K562 (cell line): Measurements from ENCODE around the gene SLC7A8. TPM values are rescaled to one million over a fixed set of nuclear protein-coding genes. Genes with fewer than 3 reads are reported as not detected.
A peak's percentile ranks its signal among the peaks of the same experiment; 100 is the strongest.

Source experiments
- BCOR ChIP-seq: fragments of 450-650 bp; IDR thresholded peaks from 2 replicates; pipeline ENCODE4 v1.6.1; 2016
- CBX8 ChIP-seq: fragments of 200-600 bp; sonication (generic); IDR thresholded peaks from 2 replicates; pipeline ENCODE4 v1.6.1; 2012; ENCODE audit warnings: borderline replicate concordance, mixed run types, low read depth, mild to moderate bottlenecking, moderate library complexity, mixed read lengths, low read length, control low read depth, inconsistent platforms; ENCODE audit not compliant: poor library complexity, severe bottlenecking; ENCODE audit errors: extremely low read depth
- ELF4 ChIP-seq: fragments of 450-650 bp; formaldehyde crosslinking; IDR thresholded peaks from 2 replicates; pipeline ENCODE4 v1.4.0; 2022; ENCODE audit warnings: missing genetic modification characterization
- MEIS2 ChIP-seq: fragments of 450-650 bp; IDR thresholded peaks from 2 replicates; pipeline ENCODE4 v1.6.1; 2014; ENCODE audit warnings: mild to moderate bottlenecking; ENCODE audit not compliant: partially characterized antibody
- MIER1 ChIP-seq: fragments of 450-650 bp; IDR thresholded peaks from 2 replicates; pipeline ENCODE4 v1.6.1; 2016; ENCODE audit warnings: antibody characterized with exemption, mild to moderate bottlenecking, low read depth
- NEUROD1 ChIP-seq: fragments of 150-350 bp; IDR thresholded peaks from 2 replicates; pipeline ENCODE4 v1.6.1; 2014; ENCODE audit warnings: borderline replicate concordance, low read length, low read depth; ENCODE audit not compliant: partially characterized antibody
- PHF8 ChIP-seq: fragments of 200-600 bp; sonication (generic); IDR thresholded peaks from 2 replicates; pipeline ENCODE4 v1.6.1; 2012; ENCODE audit warnings: mixed run types, mild to moderate bottlenecking, inconsistent platforms, low read length, moderate library complexity, borderline replicate concordance
- POLR3G ChIP-seq: IDR thresholded peaks from 2 replicates; pipeline ENCODE4 v1.6.1; 2011; ENCODE audit not compliant: insufficient read length, insufficient replicate concordance; ENCODE audit errors: extremely low read depth
- RHOXF2B ChIP-seq: fragments of 250-450 bp; sonication (Bioruptor Pico); conservative IDR thresholded peaks from 2 replicates; pipeline ENCODE4 v1.5.1; 2021
- TCF7L2 ChIP-seq: fragments of 150-350 bp; IDR thresholded peaks from 2 replicates; pipeline ENCODE4 v1.6.1; 2016; ENCODE audit warnings: low read depth, mild to moderate bottlenecking, low read length, moderate library complexity
- TCFL5 ChIP-seq: fragments of 250-450 bp; sonication (Bioruptor Pico); conservative IDR thresholded peaks from 2 replicates; pipeline ENCODE4 v1.6.1; 2021; ENCODE audit warnings: mild to moderate bottlenecking, moderate library complexity, matching md5 sums
- TEAD1 ChIP-seq, 2 experiments: fragments of 450-650 bp in 1 of 2; sonication (generic) in 1 of 2; formaldehyde crosslinking; IDR thresholded peaks; 2 replicates each; pipeline versions ENCODE4 v1.4.0 to v1.8.0; 2020 to 2022; ENCODE audit warnings: mild to moderate bottlenecking in 2 of 2, missing genetic modification reagents in 1 of 2
- THRAP3 ChIP-seq: fragments of 450-650 bp; IDR thresholded peaks from 2 replicates; pipeline ENCODE4 v1.6.1; 2016; ENCODE audit warnings: mild to moderate bottlenecking, inconsistent platforms, borderline replicate concordance
- ZBTB17 ChIP-seq: fragments of 450-650 bp; formaldehyde crosslinking; IDR thresholded peaks from 2 replicates; pipeline ENCODE4 v1.4.0; 2020; ENCODE audit warnings: mild to moderate bottlenecking
- ZNF124 ChIP-seq: sonication (generic); formaldehyde crosslinking; IDR thresholded peaks from 2 replicates; pipeline ENCODE4 v1.8.1; 2022; ENCODE audit warnings: missing genetic modification reagents
- ZNF175 ChIP-seq: fragments of 200-800 bp; sonication (Bioruptor generic); IDR thresholded peaks from 2 replicates; pipeline ENCODE4 v1.6.1; 2016; ENCODE audit warnings: low read depth, mild to moderate bottlenecking, missing genetic modification characterization, missing compliant biosample characterization
- ZNF77 ChIP-seq: fragments of 250-450 bp; sonication (Bioruptor Pico); IDR thresholded peaks from 2 replicates; pipeline ENCODE4 v1.5.0; 2020
- polyA plus RNA-seq, 8 experiments: library from polyadenylated mRNA; depleted of rRNA in 4 of 8; stranded (reverse) in 5 of 8; unstranded in 3 of 8; fragments of >200 nt; fragmentation: Nextera tagmentation in 2 of 8; fragmentation: Illumina TruSeq in 1 of 8; extraction: Ambion mirVana in 2 of 8; extraction: Trizol in 1 of 8; gene quantifications; 2 replicates each; pipeline versions ENCODE4 v1.2.1 to v1.2.3, GENCODE V29; 2011 to 2014; ENCODE audit warnings: inconsistent platforms in 1 of 8, missing spikeins in 1 of 8
- total RNA-seq, 7 experiments: library from RNA; depleted of rRNA in 6 of 7; stranded (reverse); fragments of >200 nt in 6 of 7; fragmentation: Illumina TruSeq in 2 of 7; extraction: Trizol in 2 of 7; gene quantifications; 2 replicates each; pipeline versions ENCODE4 v1.2.1 to v1.2.3, GENCODE V29; 2011 to 2021; ENCODE audit warnings: low replicate concordance in 1 of 7
- TF ChIP-seq, protein P1 (sequence below): fragments of 450-650 bp; conservative IDR thresholded peaks from 2 replicates; pipeline ENCODE4 v1.6.1; 2016; ENCODE audit warnings: missing genetic modification characterization, low read depth, mild to moderate bottlenecking, control low read depth, missing compliant biosample characterization
- TF ChIP-seq, protein P2 (sequence below): sonication (generic); formaldehyde crosslinking; IDR thresholded peaks from 2 replicates; pipeline ENCODE4 v1.8.1; 2023; ENCODE audit warnings: missing genetic modification reagents, mild to moderate bottlenecking, borderline replicate concordance

Gene SLC7A8
- total and polyA plus RNA-seq, 9 of the 15 experiments (the other 6 are each of a cell fraction or from before 2014, with no cell fraction given), result 2.0 to 33.0 (median 6.0) TPM

DNA sequence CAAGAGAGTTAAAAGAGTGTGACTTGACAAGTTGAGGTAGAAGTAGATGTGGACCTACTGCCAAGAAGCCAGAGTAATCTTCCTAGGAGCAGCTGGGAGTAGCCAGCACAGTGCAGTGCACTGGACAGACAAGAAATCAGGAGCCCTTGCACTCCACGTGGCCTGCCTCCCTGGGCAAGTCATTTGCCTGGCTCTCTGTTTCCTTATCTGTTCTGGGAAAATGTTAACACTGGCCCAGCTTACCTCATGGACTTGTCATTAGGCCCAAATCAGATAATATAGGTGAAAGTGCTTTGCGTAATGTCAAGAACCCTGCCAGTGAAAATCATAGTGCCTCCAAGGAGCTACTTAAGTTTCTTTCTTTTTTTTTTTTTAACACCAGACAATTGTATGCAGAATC lies 19.2 kb downstream of the SLC7A8 start (continued):
- TF ChIP-seq BCOR (no peak), ELF4 (CRISPR knock-in tag) (no peak), ZBTB17 (no peak), RHOXF2B (CRISPR knock-in tag) (no peak), TEAD1 (CRISPR knock-in tag; IDR thresholded peaks at IDR 0.05) (no peak), PHF8 (no peak), CBX8 (no peak), POLR3G (no peak), THRAP3 (no peak), ZNF175 (no peak), MIER1 (no peak), ZNF124 (CRISPR knock-in tag) (no peak), MEIS2 (peak; percentile 68), TCFL5 (CRISPR knock-in tag) (no peak), NEUROD1 (no peak), TCF7L2 (no peak), ZNF77 (CRISPR knock-in tag) (no peak)
- TF ChIP-seq, protein P1, sequence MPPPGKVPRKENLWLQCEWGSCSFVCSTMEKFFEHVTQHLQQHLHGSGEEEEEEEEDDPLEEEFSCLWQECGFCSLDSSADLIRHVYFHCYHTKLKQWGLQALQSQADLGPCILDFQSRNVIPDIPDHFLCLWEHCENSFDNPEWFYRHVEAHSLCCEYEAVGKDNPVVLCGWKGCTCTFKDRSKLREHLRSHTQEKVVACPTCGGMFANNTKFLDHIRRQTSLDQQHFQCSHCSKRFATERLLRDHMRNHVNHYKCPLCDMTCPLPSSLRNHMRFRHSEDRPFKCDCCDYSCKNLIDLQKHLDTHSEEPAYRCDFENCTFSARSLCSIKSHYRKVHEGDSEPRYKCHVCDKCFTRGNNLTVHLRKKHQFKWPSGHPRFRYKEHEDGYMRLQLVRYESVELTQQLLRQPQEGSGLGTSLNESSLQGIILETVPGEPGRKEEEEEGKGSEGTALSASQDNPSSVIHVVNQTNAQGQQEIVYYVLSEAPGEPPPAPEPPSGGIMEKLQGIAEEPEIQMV (tag), result no peak
- TF ChIP-seq, protein P2, sequence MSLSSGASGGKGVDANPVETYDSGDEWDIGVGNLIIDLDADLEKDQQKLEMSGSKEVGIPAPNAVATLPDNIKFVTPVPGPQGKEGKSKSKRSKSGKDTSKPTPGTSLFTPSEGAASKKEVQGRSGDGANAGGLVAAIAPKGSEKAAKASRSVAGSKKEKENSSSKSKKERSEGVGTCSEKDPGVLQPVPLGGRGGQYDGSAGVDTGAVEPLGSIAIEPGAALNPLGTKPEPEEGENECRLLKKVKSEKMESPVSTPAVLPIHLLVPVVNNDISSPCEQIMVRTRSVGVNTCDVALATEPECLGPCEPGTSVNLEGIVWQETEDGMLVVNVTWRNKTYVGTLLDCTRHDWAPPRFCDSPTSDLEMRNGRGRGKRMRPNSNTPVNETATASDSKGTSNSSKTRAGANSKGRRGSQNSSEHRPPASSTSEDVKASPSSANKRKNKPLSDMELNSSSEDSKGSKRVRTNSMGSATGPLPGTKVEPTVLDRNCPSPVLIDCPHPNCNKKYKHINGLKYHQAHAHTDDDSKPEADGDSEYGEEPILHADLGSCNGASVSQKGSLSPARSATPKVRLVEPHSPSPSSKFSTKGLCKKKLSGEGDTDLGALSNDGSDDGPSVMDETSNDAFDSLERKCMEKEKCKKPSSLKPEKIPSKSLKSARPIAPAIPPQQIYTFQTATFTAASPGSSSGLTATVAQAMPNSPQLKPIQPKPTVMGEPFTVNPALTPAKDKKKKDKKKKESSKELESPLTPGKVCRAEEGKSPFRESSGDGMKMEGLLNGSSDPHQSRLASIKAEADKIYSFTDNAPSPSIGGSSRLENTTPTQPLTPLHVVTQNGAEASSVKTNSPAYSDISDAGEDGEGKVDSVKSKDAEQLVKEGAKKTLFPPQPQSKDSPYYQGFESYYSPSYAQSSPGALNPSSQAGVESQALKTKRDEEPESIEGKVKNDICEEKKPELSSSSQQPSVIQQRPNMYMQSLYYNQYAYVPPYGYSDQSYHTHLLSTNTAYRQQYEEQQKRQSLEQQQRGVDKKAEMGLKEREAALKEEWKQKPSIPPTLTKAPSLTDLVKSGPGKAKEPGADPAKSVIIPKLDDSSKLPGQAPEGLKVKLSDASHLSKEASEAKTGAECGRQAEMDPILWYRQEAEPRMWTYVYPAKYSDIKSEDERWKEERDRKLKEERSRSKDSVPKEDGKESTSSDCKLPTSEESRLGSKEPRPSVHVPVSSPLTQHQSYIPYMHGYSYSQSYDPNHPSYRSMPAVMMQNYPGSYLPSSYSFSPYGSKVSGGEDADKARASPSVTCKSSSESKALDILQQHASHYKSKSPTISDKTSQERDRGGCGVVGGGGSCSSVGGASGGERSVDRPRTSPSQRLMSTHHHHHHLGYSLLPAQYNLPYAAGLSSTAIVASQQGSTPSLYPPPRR (CRISPR knock-in tag), result no peak
